Vagina (tissue), 2 donors: ENCODE measurements around the gene KDM7A.

Source experiments
- POLR2A ChIP-seq, 2 donors: fragments of 450-650 bp; IDR thresholded peaks; one replicate each; pipeline ENCODE4 v1.6.1; 2017; ENCODE audit warnings: antibody characterized with exemption in 2 of 2, mild to moderate bottlenecking in 2 of 2, moderate library complexity in 2 of 2
- TF ChIP-seq, protein P1 (sequence below), 3 experiments: fragments of 450-650 bp in 2 of 3; fragments of 200-600 bp in 1 of 3; sonication (generic) in 1 of 3; IDR thresholded peaks; one replicate each; pipeline ENCODE4 v1.5.1; 2017 to 2019; ENCODE audit warnings: antibody characterized with exemption in 3 of 3, mild to moderate bottlenecking in 2 of 3, moderate library complexity in 2 of 3

- TF ChIP-seq, protein P1, sequence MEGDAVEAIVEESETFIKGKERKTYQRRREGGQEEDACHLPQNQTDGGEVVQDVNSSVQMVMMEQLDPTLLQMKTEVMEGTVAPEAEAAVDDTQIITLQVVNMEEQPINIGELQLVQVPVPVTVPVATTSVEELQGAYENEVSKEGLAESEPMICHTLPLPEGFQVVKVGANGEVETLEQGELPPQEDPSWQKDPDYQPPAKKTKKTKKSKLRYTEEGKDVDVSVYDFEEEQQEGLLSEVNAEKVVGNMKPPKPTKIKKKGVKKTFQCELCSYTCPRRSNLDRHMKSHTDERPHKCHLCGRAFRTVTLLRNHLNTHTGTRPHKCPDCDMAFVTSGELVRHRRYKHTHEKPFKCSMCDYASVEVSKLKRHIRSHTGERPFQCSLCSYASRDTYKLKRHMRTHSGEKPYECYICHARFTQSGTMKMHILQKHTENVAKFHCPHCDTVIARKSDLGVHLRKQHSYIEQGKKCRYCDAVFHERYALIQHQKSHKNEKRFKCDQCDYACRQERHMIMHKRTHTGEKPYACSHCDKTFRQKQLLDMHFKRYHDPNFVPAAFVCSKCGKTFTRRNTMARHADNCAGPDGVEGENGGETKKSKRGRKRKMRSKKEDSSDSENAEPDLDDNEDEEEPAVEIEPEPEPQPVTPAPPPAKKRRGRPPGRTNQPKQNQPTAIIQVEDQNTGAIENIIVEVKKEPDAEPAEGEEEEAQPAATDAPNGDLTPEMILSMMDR (IDR thresholded peaks at IDR 0.05) = no peak
- TF ChIP-seq POLR2A (IDR thresholded peaks at IDR 0.05) = no peak
Measured at GRCh38 chr7:140054751-140055150, 122.0 kb downstream of the KDM7A start.
